Right lobe of liver (tissue), 6 donors: Measurements from ENCODE around the gene NOS1AP. TPM values are rescaled to one million over a fixed set of nuclear protein-coding genes. Genes with fewer than 3 reads are reported as not detected.

Experiments used
- ATAC-seq, 4 donors: fragments of 200-7000 bp; cut with Tn5 transposase; one replicate each; pipeline ENCODE4 v1.9.1; 2020; ENCODE audit warnings: mild to moderate bottlenecking in 4 of 4, moderate library complexity in 4 of 4
- DNase-seq, 3 donors: peaks; one replicate each; pipeline ENCODE4 v3.0.0-alpha.2; 2020
- H3K27ac ChIP-seq, 3 donors: fragments of 200-600 bp; one replicate each; pipeline ENCODE4 v1.8.0; 2022
- H3K27me3 ChIP-seq, 2 donors: fragments of 200-600 bp; one replicate each; pipeline ENCODE4 v1.8.0; 2022
- H3K36me3 ChIP-seq, 4 donors: fragments of 200-600 bp; sonication (generic) in 1 of 4; one replicate each; pipeline versions ENCODE4 v1.5.1 to v1.8.0; 2017 to 2022; ENCODE audit warnings: control low read depth in 1 of 4
- H3K4me1 ChIP-seq, 4 donors: fragments of 200-600 bp; sonication (generic) in 1 of 4; one replicate each; pipeline versions ENCODE4 v1.5.1 to v1.8.0; 2017 to 2022; ENCODE audit warnings: control low read depth in 1 of 4
- H3K4me3 ChIP-seq, 3 donors: fragments of 200-600 bp; one replicate each; pipeline ENCODE4 v1.8.0; 2022
- H3K9me3 ChIP-seq, 4 donors: fragments of 200-600 bp; sonication (generic) in 1 of 4; one replicate each; pipeline versions ENCODE4 v1.5.1 to v1.8.0; 2017 to 2022; ENCODE audit warnings: control low read depth in 1 of 4
- POLR2A ChIP-seq: fragments of 450-650 bp; IDR thresholded peaks from one replicate; pipeline ENCODE4 v1.6.1; 2017; ENCODE audit warnings: antibody characterized with exemption, mild to moderate bottlenecking
- WGBS: methylation state at CpG from one replicate; pipeline ENCODE4 v1.1.6; 2018; ENCODE audit warnings: low coverage, low lambda C conversion rate; ENCODE audit not compliant: insufficient coverage; ENCODE audit errors: missing lambda C conversion rate; 5-methylcytosine and 5-hydroxymethylcytosine counted together
- intact Hi-C, 2 donors: fragments of 100-400 bp; cut with DNase I; formaldehyde crosslinking; loops; one replicate each; pipeline versions ENCODE4 v1.11.2 to v1.14.1; 2022
- total RNA-seq, 6 experiments: library from RNA; depleted of rRNA in 2 of 6; stranded (reverse); fragments of >200 nt in 2 of 6; fragmentation: NEBNext Ultra II Directional in 3 of 6; extraction: Animal tissue kit (Norgen Biotek cat#: 25700) in 3 of 6; gene quantifications; one replicate each; pipeline versions ENCODE4 v1.1.0 to v1.2.4, GENCODE V29; 2016 to 2023
- TF ChIP-seq, protein P1 (sequence below), 4 donors: fragments of 200-600 bp in 3 of 4; fragments of 450-650 bp in 1 of 4; IDR thresholded peaks; one replicate each; pipeline versions ENCODE4 v1.5.1 to v1.8.0; 2016 to 2022; ENCODE audit warnings: antibody characterized with exemption in 4 of 4, mild to moderate bottlenecking in 2 of 4
- donor health status: DM: no; HTN: yes; CAD: no.
- donor health status: DM: no; HTN: no; CAD: no.
- donor health status: DM: no; HTN: no; CAD: no.
- donor health status: DM: no; HTN: yes; CAD: no.
- donor health status: DM: no; HTN: yes; CAD: no.

The NOS1AP gene
- total RNA-seq, 6 experiments from 2014 or later: 4.7 to 24.8 (median 11.6) TPM

DNA sequence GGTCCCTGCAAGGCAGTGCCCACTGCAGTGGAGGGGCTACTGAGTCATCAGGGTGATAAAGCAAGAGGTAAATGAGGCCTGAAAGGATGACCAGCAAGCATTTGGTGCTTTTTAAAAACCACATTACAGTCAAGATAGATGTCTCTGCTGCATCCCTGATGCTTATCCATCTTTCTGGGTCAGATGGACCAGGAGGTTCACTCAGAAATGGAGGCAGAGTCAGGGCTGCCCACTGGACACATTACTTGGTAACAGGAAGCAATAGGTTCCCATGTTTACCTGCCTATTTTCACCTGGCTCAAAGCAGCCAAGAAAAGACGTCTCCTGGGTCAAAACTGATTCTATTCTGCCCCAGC is 303.6 kb downstream of the NOS1AP start:
- Histone ChIP-seq H3K4me3 (no peak overlapping the region), H3K9me3 (no peaks in the 10 kb centered on the region), H3K27me3 (no peaks in the 10 kb centered on the region), H3K36me3 (no peaks in the 10 kb centered on the region), H3K27ac (peak overlapping the region; percentile 70 to 94 (median 77)), H3K4me1 (peaks cover 0 to 40% (median 21%) of the 10 kb centered on the region in 4 donors)
- intact Hi-C loops: no loop called here
- no CpG with 5 or more reads among the region's 1 CpG for WGBS
- ATAC-seq: no peak
- no peak for TF ChIP-seq POLR2A
- TF ChIP-seq, protein P1, sequence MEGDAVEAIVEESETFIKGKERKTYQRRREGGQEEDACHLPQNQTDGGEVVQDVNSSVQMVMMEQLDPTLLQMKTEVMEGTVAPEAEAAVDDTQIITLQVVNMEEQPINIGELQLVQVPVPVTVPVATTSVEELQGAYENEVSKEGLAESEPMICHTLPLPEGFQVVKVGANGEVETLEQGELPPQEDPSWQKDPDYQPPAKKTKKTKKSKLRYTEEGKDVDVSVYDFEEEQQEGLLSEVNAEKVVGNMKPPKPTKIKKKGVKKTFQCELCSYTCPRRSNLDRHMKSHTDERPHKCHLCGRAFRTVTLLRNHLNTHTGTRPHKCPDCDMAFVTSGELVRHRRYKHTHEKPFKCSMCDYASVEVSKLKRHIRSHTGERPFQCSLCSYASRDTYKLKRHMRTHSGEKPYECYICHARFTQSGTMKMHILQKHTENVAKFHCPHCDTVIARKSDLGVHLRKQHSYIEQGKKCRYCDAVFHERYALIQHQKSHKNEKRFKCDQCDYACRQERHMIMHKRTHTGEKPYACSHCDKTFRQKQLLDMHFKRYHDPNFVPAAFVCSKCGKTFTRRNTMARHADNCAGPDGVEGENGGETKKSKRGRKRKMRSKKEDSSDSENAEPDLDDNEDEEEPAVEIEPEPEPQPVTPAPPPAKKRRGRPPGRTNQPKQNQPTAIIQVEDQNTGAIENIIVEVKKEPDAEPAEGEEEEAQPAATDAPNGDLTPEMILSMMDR (IDR thresholded peaks at IDR 0.05): no peak
- DNase-seq: peak in 1 of 3 donors; percentile 29

DNA sequence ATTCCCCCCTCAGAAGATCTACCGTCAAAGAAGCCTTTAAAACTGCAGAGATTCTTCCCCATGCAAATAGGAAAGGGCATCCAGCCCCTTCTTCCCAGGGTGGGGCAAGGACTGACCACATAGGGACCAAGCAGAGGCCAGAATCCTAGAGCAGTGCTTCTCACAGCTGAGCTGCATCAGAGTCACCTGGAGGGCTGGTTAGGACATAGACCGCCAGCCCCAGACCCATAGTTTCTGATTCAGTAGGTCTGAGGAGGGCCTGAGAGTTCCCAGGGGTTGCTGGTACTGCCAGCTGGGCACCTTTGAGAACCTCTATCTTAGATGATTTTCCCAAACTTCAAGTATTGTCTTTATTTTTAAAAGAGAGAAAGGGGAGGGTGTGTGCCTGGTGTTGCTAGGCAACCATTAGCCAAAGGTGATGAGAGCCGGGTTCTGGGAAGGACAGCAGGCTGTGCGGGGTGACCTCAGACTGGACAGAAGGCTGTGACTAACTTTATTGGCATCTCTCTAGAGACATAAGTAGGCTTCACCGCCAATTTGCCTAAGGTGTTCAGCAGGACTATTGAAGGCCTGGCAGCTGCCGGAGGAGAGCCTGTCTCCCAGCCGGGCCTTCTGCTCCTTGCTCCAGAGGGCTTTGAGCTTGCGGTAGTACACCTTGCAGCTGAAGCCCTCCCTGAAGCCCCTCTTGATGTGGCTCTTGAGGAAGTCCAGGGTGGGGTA is 304.2 kb downstream of the NOS1AP start:
- Histone ChIP-seq H3K36me3 (no peaks in the 10 kb centered on the region), H3K4me3 (no peak overlapping the region), H3K27ac (peak overlapping the region; percentile 70 to 94 (median 77)), H3K27me3 (no peaks in the 10 kb centered on the region), H3K9me3 (no peaks in the 10 kb centered on the region), H3K4me1 (peaks cover 0 to 40% (median 21%) of the 10 kb centered on the region in 4 donors)
- DNase-seq (peak in 2 of 3 donors; percentile 47 to 60), ATAC-seq (peak in 3 of 4 donors; percentile 7 to 55 (median 50))
- intact Hi-C loops: no loop called here
- WGBS: 29% methylated on average over 2 of the region's 8 CpGs
- no peak for TF ChIP-seq POLR2A
- TF ChIP-seq, protein P1 (IDR thresholded peaks at IDR 0.05): no peak

DNA sequence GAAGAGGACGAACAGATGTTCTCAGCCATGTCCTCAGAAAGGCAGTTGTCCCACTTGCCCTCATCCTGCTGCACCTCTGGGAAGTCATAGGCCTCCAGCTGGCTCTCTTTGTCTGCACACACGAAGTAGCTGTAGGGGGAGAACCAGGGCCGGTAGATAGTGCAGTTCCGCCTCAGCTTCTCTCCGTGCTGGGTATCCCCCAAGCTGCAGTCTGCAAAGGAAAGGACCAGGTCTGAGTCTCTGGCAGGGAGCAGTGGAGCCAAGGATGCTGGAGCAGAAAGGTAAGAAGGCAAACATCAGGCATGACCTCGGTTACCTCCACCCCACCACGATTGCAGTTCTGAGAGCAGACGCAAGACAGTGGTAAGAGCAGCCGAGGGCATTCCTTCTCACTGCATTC is 304.9 kb downstream of the NOS1AP start:
- WGBS: 91% methylated on average over 6 of the region's 9 CpGs
- intact Hi-C loops: no loop called here
- DNase-seq: peak in 1 of 3 donors; percentile 38
- Histone ChIP-seq H3K27me3 (no peaks in the 10 kb centered on the region), H3K4me1 (peaks cover 0 to 40% (median 20%) of the 10 kb centered on the region in 4 donors), H3K27ac (peak overlapping the region in 2 of 3 donors; percentile 14 to 77), H3K36me3 (no peaks in the 10 kb centered on the region), H3K9me3 (no peaks in the 10 kb centered on the region), H3K4me3 (no peak overlapping the region)
- no peak for ATAC-seq
- TF ChIP-seq, protein P1 (IDR thresholded peaks at IDR 0.05): no peak
- TF ChIP-seq POLR2A: no peak

DNA sequence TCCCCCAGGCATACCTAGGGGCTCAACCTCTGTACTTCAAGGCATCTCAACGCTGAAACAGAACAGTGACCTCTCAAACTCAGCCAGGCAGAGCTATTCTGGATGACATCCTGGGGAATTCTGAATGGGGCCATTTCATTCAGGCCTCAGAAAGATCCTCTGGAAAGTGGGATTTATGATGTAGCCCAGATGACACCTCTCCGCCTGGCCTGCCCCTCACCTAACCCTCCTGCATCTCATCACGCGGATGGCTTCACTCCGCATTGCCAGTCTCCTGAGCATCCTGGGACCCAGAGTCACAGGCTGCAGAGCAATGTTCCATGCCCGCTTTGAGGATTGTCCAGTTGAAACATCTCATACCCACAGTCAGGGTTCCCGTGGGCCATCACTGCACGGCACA is 306.0 kb downstream of the NOS1AP start:
- intact Hi-C loops: no loop called here
- Histone ChIP-seq H3K36me3 (no peaks in the 10 kb centered on the region), H3K27me3 (no peaks in the 10 kb centered on the region), H3K4me3 (no peak overlapping the region), H3K9me3 (no peaks in the 10 kb centered on the region), H3K27ac (no peak overlapping the region), H3K4me1 (peaks cover 0 to 31% (median 15%) of the 10 kb centered on the region in 4 donors)
- WGBS: 100% methylated on average over 2 of the region's 8 CpGs
- DNase-seq: peak in 1 of 3 donors; percentile 25
- ATAC-seq: no peak
- TF ChIP-seq, protein P1 (IDR thresholded peaks at IDR 0.05): no peak
- TF ChIP-seq POLR2A: no peak
